Posterior cingulate gyrus (tissue), 11 donors: ENCODE results near the gene NUP43.
"Not testable (repeated sequence)": the region's sequence is repeated elsewhere in the genome, so short reads cannot be mapped to it uniquely, and the experiment has no call there.

Source experiments
- DNase-seq, 10 donors: peaks; one replicate each; pipeline versions ENCODE4 v3.0.0 to v3.0.0-alpha.2; 2020 to 2021; ENCODE audit warnings: mixed read lengths in 3 of 10
- intact Hi-C: fragments of 100-400 bp; cut with DNase I; formaldehyde crosslinking; loops from one replicate; pipeline ENCODE4 v1.15.1; 2023

NUP43 gene

DNA sequence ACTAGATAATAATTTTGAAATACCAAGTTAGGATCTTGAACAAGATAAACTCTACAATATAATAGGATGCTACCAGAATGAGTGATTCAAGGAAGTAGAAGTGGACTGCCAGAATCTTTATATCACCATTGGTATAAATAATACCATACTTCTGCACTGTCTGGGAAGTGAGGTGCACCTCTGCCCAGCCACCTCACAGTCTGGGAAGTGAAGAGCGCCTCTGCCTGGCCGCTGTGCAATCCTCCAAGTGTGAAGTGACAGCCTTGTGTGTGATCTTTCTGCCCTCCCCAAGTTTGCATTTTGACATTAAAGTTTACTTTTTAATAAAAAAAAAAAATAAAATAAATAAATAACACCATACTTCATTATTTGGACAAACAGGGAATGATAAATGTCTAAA, 47.2 kb downstream of the NUP43 start:
- DNase-seq = no peak
- intact Hi-C loops = no loop called here

DNA sequence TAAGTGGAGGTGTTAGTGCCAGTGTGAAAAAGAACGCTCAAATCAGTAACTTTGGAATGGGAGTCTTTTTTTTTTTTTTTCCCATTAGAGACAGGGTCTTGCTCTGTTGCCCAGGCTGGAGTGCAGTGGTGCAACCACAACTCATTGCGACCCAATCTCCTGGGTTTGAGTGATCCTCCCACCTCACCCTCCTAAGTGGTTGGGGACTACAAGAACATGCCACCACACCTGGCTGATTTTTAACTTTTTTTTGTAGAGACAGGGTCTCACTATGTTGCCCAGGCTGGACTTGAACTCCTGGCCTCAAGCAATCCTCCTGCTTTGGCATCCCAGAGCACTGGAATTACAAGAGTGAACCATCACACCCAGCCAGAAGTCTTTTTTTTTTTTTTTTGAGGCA, 48.2 kb downstream of the NUP43 start:
- intact Hi-C loops = no loop called here
- DNase-seq = no peak

DNA sequence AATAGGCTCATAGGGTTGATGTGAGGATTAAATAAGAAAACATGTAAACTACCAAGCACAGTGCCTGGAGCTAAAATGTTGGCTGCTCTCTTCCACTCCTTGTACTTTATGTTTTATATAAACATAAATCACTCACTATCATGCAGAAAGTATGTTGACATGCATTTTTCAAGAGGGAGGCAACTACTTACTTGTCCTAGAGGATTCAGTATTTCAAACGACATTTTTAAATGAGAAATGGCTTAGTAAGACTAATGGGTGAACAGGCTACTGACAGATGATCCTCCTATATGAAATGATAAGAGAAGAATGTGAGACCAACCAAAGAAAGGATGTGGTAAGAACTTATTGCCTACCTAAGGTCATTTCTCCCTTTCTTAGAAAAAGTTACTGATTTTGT, 49.4 kb downstream of the NUP43 start:
- intact Hi-C loops = no loop called here
- no peak for DNase-seq

DNA sequence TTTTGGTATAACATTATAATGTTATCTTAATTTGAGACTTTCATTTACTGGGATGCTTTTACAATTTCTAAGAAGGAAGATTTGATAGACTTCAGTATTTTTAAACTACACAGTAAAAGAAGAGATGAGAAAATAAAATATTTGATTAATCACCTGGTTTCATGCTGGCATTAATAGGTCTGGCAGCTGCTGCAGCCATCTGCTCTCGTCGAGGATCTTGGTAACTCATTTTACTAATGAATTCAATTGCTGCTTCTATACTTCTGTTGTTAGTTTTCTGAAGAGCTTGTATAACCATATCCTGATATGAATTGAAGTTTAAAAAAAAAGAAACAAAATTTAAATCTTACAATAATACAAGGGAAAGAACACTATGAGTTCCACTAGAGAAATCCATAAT, 51.4 kb downstream of the NUP43 start:
- DNase-seq = no peak
- intact Hi-C loops = no loop called here

DNA sequence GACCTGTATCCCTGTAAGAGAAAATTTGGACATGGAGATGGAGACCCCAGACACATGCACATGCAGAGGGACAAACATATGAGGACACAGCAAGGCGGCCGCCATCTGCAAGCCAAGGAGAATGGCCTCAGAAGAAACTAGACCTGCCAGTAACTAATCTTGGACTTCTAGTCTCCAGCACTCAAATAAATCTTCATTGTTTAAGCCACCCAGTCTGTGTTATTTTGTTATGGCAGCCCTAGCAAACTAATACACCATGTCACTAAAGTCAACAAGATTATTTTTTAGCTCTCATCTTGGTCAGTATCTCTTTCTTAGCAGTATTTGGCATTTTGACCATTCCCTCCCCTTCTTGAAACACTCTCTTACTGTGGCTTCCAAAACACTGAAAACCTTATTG, 55.1 kb downstream of the NUP43 start:
- no peak for DNase-seq
- intact Hi-C loops = no loop called here

DNA sequence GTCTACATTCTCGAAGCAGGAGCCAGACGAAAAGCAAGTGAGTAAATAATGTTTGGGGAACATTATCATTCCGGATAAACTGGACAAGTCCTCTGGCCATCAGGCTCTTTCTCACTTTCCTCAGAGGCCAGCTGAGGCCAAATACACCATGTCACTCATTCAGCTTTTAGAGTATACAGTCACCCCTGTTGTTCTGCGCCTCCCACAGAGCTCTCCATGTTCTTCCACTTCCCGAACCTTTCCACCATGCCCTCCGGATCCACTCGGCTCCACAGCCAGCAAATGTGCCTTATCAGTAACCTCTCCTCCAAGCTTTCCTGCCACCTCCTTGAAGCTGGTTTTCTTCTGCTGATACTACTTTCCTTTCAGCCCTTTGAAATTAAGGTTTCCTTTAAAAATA, 60.1 kb downstream of the NUP43 start:
- DNase-seq = no peak
- intact Hi-C loops = no loop called here

DNA sequence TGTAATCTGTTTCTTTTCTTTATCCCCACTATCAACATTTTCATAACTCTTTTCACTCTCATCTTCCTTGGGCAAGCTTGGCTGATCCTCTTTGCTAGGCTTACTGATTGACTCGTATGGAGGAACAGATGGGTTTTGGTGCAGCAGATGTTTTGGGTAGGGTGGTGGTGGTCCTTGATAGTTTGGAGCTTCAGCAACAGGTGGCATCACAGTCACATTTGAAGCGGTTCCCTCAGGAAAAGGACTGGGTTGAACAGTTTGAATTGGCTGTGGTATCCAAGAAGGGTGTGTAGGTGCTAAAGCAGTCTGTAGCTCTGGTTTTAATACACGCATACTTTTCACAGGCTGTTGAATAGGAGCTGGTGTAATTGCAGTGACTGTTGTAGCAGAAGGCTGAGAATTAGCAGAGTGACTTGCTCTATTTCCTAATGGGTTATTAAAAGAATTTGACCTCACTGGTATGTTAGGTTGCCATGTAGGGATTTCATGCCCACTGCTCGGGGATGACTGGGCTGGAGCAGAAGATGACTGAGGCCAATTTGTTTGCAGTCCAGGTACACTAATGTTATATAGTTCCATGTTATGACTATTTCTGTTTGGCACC, 63.0 kb downstream of the NUP43 start:
- intact Hi-C loops = no loop called here
- no peak for DNase-seq

DNA sequence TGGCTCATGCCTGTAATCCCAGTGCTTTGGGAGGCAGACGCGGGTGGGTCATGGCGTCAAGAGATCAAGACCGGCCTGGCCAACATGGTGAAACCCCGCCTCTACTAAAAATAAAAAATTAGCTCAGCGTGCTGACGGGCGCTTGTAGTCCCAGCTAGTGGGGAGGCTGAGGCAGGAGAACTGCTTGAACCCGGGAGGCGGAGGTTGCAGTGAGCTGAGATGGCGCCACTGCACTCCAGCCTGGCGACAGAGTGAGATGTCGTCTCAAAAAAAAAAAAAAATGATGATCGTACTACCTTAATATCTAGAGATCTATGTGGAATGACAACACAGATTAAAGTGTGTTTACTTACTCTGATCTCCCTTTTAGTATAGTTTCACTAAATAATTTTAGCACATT, 64.5 kb downstream of the NUP43 start:
- intact Hi-C loops, DNase-seq: not testable (repeated sequence)

DNA sequence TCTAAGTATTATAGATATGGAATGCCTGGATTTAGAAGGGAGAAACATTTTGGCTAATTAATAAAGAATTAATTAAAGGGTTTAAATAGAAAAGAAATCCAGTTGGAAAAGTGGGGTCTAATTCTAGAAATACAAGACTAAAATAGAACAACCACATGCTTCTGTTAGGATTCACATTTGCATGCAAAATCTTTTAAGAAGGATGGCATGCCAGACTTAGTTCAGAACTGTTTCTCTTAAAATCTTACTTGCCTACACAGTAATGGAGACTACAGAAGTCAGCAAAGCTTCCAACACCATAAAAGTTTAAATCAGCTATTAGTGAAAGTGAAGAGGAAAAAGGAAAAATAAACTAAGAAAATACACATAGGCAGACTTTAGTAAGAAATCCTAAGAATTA, 65.1 kb downstream of the NUP43 start:
- no peak for DNase-seq
- intact Hi-C loops = no loop called here

DNA sequence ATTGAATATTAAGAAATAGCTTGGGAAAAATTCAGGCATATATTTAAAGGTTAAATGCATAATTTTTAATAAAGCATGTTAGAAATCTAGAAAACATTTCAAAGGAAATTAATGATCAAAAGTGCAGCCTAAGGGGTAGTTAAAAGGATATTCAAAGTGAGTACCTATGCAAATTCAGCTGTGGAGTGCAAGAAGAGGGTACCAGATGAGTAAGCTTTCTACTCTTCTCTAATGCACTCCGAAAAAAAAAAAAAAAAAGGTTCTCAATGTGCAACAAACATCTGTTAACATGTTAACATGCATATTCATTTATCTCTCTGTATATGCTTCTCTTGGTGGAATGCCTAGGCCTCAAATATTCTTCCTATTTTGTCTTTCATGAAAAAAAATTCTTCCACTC, 65.8 kb downstream of the NUP43 start:
- DNase-seq = no peak
- intact Hi-C loops = no loop called here
